AG04450 (cell line): Measurements from ENCODE around the gene SETD5. TPM values are rescaled to one million over a fixed set of nuclear protein-coding genes. Genes with fewer than 3 reads are reported as not detected.

Experiments used
- CTCF ChIA-PET: fragments of 300-600, 350-600 bp; formaldehyde crosslinking; extraction: SDS; loops from one replicate; lab custom pipeline; 2022; ENCODE audit warnings: antibody characterized with exemption, inconsistent platforms; lab: Charles Lee
- POLR2A ChIA-PET: fragments of 350-600 bp; formaldehyde crosslinking; extraction: SDS; loops from one replicate; lab custom pipeline; 2021; ENCODE audit warnings: antibody characterized with exemption, inconsistent platforms; lab: Yijun Ruan, JAX
- DNase-seq: peaks from one replicate; pipeline ENCODE4 v3.0.0-alpha.2; 2011; ENCODE audit warnings: low read depth, low spot score
- H3K27ac ChIP-seq: one replicate; pipeline ENCODE4 v1.5.1; 2012; ENCODE audit warnings: low read depth, low read length, control low read depth
- H3K27me3 ChIP-seq: one replicate; pipeline ENCODE4 v1.6.0; 2012; ENCODE audit warnings: low read length; ENCODE audit not compliant: control insufficient read depth, insufficient read depth
- H3K4me3 ChIP-seq: 2 replicates; pipeline ENCODE4 v1.5.1; 2011; ENCODE audit warnings: mild to moderate bottlenecking, low read depth, low read length, control low read depth
- H3K9me3 ChIP-seq: 2 replicates; pipeline ENCODE4 v1.5.1; 2012; ENCODE audit warnings: low read length; ENCODE audit not compliant: control insufficient read depth, insufficient read depth
- CTCF ChIP-seq: IDR thresholded peaks from 2 replicates; pipeline ENCODE4 v1.5.1; 2011; ENCODE audit warnings: low read depth, low read length, control low read depth, inconsistent platforms
- polyA plus RNA-seq: library from polyadenylated mRNA; depleted of rRNA; stranded (reverse); fragments of >200 nt; gene quantifications from 2 replicates; pipeline ENCODE4 v1.2.3, GENCODE V29; 2011

SETD5 gene
- polyA plus RNA-seq, 1 experiment, result 75.0 TPM

- TF ChIP-seq CTCF, result no peak
- peak overlapping the region; percentile 70 for H3K4me3 ChIP-seq
- POLR2A ChIA-PET, result interaction anchor here (0.5 to 4.1 kb wide), 13 partner anchors 9 to 57 kb away, joined by 3 to 57 read pairs (median 7); partner anchors contain the start of gene THUMPD3
- CTCF ChIA-PET, result interaction anchor here (0.6 to 1.7 kb wide), 4 partner anchors 28 to 108 kb away, joined by 3 to 9 read pairs (median 3); no protein-coding TSS in a partner anchor
- H3K9me3 ChIP-seq, result no peaks in the 10 kb centered on the region
- H3K27ac ChIP-seq, result peak overlapping the region; percentile 98
- H3K27me3 ChIP-seq, result no peaks in the 10 kb centered on the region
- DNase-seq, result no peak
Observed at GRCh38 chr3:9395570-9396300, 1.7 kb upstream of the SETD5 start.

- POLR2A ChIA-PET, result interaction anchor here (0.7 to 4.1 kb wide), 25 partner anchors 8 to 895 kb away, joined by 3 to 57 read pairs (median 5); partner anchors contain the start of genes LMCD1, MTMR14 and THUMPD3
- no peak for TF ChIP-seq CTCF
- H3K4me3 ChIP-seq, result peak overlapping the region; percentile 70
Observed at GRCh38 chr3:9396301-9396631, 1.1 kb upstream of the SETD5 start.

GRCh38 chr3:9396632-9397331 is 633 bp upstream of the SETD5 start:
- CTCF ChIA-PET, result interaction anchor here (0.6 to 1.7 kb wide), 2 partner anchors 11 to 27 kb away, joined by 5 to 9 read pairs; no protein-coding TSS in a partner anchor
- Histone ChIP-seq H3K27me3 (no peaks in the 10 kb centered on the region), H3K4me3 (peak overlapping the region; percentile 70), H3K9me3 (no peaks in the 10 kb centered on the region), H3K27ac (peak overlapping the region; percentile 98)
- POLR2A ChIA-PET, result interaction anchor here (0.7 to 4.1 kb wide), 25 partner anchors 8 to 895 kb away, joined by 3 to 57 read pairs (median 6); partner anchors contain the start of genes LMCD1, MTMR14, OGG1 and THUMPD3
- TF ChIP-seq CTCF, result no peak
- DNase-seq, result peak; percentile 100

More at GRCh38 chr3:9396301-9396631, 1.1 kb upstream of the SETD5 start:
- CTCF ChIA-PET, result interaction anchor here (0.6 to 1.7 kb wide), 2 partner anchors 28 to 46 kb away, joined by 3 to 9 read pairs; no protein-coding TSS in a partner anchor
- H3K27ac ChIP-seq, result peak overlapping the region; percentile 98
- H3K27me3 ChIP-seq, result no peaks in the 10 kb centered on the region
- DNase-seq, result peak; percentile 93
- no peaks in the 10 kb centered on the region for H3K9me3 ChIP-seq

- Histone ChIP-seq H3K4me3 (peak overlapping the region; percentile 97), H3K9me3 (no peaks in the 10 kb centered on the region), H3K27ac (peak overlapping the region; percentile 99), H3K27me3 (no peaks in the 10 kb centered on the region)
- CTCF ChIA-PET, result no interaction called here
- POLR2A ChIA-PET, result interaction anchor here (0.7 to 4.1 kb wide), 10 partner anchors 10 to 1140 kb away, joined by 3 to 57 read pairs (median 7); partner anchors contain the start of gene MTMR14
- DNase-seq, result no peak
- no peak for TF ChIP-seq CTCF
Observed at GRCh38 chr3:9397906-9398699, 688 bp downstream of the SETD5 start.
